GM19023 (cell line): Measurements from ENCODE around the gene MMP21.

Experiments used
- ATAC-seq: cut with Tn5 transposase; IDR thresholded peaks from one replicate; pipeline ENCODE4 v1.9.1; 2021; ENCODE audit warnings: mild to moderate bottlenecking, moderate library complexity; ENCODE audit not compliant: unreplicated experiment

MMP21 gene, protein sequence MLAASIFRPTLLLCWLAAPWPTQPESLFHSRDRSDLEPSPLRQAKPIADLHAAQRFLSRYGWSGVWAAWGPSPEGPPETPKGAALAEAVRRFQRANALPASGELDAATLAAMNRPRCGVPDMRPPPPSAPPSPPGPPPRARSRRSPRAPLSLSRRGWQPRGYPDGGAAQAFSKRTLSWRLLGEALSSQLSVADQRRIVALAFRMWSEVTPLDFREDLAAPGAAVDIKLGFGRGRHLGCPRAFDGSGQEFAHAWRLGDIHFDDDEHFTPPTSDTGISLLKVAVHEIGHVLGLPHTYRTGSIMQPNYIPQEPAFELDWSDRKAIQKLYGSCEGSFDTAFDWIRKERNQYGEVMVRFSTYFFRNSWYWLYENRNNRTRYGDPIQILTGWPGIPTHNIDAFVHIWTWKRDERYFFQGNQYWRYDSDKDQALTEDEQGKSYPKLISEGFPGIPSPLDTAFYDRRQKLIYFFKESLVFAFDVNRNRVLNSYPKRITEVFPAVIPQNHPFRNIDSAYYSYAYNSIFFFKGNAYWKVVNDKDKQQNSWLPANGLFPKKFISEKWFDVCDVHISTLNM

DNA sequence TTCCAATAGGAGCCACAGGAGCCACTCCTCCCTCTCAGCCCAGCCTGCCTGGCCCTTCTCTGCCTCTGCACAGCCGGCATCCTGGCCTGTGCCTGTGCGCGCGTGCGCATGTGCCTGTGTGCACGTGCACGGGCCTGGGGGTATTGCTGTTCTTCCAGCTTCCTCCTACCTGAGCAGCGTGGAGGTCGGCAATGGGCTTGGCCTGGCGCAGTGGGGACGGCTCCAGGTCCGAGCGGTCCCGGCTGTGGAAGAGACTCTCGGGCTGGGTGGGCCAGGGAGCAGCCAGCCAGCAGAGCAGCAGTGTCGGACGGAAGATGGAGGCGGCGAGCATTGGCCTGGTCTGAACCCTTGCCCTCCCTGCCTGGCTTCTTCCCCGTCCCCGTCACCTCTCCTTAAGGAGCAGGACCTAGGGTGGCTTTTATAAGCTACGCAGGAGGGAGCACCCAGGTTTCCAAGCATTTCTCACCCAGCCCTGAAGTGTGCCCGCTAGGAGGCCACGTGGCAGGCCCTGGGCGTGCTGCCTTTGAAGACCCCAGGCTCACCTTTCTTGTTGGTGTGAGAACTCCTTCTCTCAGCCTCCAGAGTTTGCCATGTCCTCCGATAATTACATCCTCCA, at the start of gene MMP21:
MMP21 (minus strand) TSS at position 331 of the 616 bp plus-strand sequence; CDS start at position 331, 0 bp downstream.
- no peak for ATAC-seq

DNA sequence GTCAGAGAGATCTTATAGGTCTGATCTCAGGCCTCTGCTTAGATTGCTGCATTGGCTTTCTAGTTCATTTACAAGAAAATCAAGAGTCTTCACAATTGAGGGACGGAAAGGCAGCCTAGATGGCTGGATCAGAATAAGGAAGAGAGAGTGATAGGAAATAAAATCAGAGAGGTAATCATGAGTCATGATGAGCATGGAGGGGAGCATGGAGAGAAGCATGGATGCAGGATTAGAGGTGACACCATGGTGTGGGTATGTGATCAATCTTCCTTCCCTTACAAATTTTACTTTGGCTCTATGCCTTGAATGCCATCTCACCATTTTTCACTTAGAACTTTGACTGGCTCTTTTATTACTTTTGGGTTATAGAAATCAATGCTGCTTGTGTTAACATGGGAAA, 49.1 kb upstream of the MMP21 start:
- no peak for ATAC-seq

DNA sequence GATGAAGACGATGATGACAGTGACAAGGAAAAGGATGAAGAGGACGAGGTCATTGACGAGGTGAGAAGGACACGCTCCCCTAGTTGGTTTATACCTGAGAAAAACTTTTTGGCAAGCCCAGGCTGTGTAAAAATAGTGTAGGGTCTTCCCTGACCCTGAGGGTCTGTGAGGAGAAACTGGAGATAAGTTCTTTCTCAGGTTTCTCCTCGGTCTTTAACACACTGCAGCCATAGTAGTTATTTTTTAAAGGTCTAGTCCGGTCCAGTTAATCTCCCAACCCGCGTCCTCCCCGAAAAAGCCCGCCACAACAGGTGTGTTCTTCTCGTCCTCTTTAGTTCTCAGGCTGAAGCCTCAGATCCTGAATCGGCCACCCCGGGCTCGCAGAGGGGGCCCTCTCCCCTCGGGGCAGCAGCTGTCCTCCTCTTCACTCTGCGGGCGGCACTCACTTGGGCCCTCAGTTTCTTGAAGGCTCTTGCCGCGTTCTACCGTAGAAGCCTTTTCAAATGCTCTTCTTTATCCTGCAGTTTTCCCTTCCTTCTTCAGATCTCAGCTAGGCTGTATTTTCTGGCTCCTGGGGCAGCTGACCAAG, 48.1 kb upstream of the MMP21 start:
- no peak for ATAC-seq

DNA sequence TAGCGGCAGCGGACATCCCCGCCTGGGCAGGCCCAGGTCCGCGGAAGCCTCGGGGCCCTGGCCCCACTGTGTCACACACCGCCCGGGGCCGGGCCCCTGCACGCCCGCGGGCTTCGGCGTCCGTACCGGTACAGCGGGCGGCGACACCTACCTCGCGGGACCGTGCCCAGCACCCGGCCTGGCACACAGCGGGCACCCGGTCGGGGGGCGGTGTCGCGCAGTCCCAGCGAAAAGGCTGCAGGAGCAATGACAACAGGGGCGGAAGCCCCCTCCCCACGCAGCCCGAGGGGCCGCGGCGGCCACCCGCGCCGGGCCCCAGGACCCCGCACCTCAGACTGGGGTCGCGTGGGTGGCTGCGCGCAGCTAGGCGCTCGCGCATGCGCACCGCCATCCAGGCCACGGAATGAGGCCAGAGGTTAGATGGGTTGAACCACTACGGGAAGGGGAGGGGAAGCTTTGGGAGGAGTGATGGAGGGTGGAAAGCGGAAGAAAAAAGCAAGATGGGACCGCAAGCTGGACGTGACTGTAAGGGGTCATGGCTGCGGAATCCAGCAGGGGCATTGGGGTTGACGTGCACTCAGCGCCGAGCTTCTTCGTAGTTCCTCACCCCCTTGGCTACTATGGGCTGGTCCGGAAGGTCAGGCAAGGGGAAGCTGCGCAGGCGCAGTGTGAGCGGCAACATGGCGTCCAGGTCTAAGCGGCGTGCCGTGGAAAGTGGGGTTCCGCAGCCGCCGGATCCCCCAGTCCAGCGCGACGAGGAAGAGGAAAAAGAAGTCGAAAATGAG, 47.4 kb upstream of the MMP21 start, which contains the start of the genes BCCIP and UROS:
BCCIP (plus strand) TSS at position 669 of the 785 bp plus-strand sequence; CDS start at position 681, 12 bp downstream.
UROS (minus strand) TSS at position 381 of the 785 bp plus-strand sequence. CDS start 6,759 bp downstream, outside the sequence.
- peak; percentile 78 for ATAC-seq

DNA sequence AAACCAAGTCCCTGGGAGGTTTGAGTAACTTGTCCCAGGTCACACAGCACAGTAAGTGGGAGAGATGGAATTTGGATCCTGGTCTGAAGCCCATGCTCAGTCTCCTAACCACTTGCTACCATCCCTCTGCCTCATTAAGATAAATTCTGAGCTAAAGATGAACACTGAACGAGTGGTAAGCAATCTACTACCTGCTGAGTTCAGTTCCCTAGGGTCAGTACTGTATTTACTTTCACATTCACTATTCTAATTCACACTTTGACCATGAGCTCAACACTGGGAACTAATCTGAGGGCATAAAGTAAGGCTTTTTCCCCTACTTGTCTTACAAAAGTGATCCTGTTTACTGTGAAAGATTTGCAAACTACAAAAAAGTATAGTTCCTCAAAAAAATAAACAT, 45.1 kb upstream of the MMP21 start:
- peak; percentile 36 for ATAC-seq

DNA sequence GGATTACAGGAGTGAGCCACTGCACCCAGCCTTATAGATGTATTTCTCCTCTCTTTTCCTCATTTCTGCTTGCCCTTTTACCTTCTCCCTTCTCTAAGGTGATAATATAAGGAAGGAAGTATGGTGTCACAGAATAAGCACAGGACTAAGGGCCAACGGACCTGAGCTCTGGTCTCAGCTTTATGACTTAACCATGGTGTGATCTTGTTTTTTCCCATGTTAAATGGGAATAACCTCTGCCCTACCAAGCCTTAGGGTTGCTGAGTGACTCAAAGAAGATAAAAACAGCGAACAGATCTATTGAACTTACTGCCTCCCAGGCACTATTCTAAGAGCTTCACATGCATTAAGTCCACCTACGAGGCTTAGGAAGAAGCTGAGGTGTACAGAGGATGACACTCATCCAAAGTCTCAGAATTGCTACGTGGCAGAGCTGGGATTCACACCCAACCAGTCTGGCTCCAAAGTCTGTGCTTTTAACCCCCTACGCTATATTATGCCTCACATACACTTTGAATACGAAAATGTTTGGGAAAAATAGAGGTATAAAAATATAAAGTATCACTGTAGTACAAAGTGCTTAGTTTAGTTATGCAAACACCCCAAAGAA, 41.8 kb upstream of the MMP21 start:
- ATAC-seq = no peak

DNA sequence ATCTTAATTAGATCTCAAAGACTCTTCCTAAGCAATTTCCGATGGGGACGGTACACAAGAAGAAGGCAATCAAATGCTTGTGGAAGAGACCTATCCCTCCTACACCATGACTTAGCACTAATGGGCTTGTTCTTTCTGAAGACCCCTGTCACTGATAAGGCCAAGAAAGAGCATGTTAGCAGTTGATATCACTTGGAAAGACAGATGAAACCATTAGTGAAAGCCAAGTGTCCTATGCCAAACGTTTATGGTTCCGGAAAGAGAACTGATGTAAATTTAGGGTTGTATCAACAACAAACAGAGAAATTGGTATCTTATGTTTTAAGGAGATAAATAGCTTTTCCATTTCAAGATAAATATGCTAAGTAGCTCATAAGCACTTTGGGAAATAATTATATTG, 40.9 kb upstream of the MMP21 start:
- no peak for ATAC-seq

DNA sequence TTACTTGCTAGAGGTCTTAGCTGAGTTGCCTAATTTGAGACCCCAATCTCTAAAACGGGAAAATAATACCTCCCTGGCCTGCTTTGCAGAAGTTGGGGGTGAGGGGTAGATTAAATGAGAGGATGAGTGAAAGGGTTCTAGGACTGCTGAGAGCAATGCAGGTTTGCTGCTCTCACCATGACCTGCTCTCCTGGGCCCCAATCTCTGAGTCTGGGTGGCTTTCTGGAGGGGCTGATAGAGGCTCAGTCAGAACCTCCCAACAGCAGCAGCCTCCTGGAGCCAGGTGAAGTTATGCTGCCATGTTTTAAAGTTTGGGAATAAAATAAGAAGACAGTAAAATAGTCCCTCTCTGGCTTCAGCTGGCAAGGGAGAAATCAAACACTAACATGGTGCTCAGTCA, 40.1 kb upstream of the MMP21 start:
- ATAC-seq = no peak

DNA sequence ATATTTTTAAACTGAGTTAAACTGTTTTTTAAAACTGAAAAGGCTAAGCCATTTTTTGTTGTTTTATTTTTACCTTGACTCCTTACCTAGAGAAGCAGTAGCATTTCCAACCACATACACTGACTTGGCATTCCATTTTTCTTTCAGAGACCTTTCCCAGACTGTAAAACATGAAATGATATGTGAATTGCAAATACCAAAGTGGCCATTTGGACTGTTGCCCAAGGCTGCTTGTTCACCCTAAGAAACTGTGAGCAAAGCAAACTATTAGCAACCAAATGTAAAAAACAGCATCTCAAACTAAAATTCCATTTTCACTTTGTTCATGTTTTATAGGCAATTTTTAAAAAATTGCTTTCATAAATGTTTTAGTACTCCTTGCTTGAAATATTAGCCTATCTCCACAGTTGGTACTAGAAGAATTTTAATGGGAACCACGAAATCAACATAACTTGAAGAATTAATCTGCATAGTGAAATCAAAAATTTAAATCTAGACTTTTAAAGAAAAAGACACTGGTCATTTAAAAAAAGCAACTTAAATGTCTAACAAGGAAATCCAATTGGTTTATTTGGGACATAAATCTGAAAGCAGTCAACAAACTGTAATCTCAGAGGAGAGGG, 36.6 kb upstream of the MMP21 start:
- ATAC-seq = no peak

DNA sequence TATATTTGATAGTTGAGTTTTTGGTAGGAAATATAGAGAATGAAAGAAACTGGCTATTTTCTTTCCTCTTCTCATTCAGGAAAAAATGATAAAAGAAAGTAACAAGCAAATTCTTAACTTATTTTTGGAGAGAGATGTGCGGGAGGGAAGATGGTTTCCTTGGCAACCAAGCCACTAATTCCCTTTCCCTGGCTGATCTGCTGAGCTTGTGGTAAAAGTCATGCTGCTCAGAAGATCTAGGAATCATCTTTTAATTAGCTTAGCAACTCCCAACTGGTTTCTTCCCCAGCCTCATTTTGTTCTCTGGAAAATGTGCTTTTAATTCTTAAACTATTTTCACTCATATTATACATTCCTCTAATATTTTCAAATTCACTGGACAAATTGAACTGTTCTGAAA, 35.6 kb upstream of the MMP21 start:
- no peak for ATAC-seq

DNA sequence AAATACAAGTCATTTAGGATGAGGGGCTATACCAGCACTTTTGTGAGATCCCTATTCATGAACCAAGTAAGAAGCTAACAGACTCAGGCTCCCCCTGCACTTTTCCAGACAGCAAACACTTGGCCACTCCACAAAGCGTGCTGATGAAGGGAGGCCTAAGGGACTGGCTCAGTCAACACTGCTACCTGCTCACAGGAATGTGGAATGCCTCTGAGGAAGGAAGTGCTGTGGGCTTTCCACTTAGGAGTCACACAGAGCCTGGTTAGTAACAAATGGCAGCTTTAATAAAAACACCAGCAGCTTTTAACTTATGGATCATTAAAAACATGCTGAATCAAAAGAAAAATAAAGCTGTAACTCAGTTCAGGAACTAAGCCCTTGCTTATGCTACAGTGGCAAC, 32.4 kb upstream of the MMP21 start:
- no peak for ATAC-seq

DNA sequence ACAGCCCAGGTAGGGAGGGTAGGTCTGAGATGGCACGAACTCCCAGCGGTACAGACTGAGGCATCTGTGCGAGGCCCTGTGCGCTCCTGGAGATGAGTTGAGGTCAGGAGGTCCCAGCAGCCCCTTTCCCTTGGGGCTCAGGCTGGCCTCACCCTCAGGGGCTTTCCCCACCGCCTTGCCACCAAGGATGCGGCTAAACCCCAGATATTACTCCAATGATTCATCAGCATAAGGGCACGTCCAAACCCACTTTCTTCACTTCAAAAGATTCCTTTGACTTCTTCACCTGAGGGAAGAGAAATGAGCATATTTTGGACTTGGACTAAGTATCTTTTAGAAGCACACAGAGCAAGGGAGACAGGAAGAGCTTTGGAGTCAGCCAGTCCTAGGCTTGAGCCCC, 27.1 kb upstream of the MMP21 start:
- no peak for ATAC-seq

DNA sequence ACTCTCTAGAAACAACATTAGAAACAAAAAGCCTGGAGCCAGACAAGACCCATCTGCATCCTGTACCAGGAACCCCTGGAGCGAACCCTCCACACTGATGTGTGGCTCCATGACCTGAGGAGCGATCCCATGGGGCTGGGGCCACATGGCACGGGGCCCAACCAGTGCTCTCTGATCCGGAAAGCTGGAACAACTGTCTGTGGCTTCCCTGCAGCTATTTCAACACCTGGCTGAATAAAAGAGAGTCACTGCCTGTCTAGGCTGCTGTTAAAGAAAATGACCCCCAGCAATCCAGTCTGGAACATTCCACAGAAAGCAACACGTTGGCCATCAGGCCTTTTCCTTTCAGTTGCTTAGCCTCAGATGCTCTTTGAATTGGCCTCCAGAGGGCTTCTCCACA, 26.5 kb upstream of the MMP21 start:
- no peak for ATAC-seq

DNA sequence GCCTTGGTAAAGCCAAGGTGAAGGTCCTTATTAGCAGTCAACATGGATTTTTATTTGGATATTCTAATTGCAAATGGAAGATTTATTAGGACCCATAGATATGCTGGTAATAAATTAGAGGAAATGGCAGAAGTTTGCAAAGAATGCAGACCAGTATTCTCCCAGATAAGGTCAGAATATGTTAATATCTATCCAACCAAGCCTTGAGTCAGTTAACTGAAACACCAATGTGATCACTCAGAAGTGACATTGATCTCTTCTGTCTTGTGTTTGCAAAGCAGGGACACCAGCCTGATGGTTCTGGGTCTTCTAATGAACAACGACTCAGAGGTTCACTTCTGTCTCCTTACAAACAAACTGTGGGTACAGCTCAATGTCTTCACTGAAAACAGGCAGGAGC, 26.0 kb upstream of the MMP21 start:
- ATAC-seq = no peak

DNA sequence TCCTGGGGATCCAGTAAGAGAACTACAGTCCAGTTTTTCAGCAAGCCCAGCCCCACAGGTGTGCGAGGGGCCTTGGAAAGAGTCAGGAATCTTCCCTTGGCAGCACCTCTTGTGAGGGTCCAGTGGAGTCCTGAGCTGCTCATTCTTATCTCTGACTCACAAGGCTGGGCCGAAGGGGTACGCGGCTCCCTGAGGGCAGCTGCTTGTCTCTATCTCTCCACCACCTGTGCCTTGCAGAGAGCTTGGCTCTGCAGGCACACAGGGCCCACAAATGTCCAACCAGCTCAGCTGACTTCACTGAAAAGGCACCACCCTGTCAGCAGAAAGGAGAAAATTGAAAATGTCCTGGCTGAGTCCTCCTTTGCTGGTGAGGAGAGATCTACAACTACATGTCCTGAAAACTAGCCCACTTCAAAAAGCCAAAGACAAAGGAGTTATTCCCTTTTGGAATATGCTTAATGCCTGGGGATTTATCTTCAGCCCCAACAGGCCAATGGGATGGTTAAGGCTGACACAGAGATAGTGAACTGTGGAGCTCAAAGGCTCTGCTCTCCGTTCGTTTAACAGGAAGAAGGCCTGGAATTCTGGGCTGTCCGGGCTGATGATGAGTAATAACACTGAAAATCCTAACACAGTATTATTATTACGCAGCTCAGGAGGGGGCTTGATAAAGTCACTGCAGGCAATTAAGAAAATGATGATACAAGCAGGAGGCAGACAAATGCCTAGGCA, 24.0 kb upstream of the MMP21 start:
- no peak for ATAC-seq

DNA sequence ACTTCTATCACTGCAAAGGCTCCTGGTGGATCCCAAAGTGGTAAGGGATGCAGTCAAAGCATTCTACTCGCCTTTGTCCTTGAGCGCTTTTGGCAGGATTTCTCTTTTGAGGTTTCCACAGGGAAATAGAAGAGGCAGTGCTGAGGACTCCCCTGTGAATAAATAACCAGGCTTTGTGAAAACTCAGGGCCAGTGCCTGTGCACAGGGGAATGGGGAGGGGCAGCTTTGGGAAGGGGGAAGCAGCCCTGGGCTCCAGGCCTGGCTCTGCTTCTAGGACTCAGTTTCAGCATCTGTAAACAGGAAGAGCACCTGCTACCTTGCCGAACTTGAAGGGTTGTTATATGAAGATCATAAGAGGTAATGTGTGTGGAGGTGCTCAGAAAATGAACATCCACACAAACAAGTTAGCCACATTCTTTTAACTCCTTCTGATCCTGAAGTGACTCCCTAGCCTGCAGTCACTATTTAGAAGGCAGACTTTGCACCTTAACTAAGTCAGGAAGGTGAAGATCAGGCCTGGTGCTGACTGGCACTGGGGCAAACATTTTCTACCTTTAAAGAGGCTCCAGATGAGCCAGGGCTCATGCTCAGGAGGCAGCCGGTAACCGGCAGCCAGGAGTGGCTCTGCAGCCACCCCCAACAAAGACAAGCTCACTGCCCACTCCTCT, 22.5 kb upstream of the MMP21 start:
- ATAC-seq = no peak

DNA sequence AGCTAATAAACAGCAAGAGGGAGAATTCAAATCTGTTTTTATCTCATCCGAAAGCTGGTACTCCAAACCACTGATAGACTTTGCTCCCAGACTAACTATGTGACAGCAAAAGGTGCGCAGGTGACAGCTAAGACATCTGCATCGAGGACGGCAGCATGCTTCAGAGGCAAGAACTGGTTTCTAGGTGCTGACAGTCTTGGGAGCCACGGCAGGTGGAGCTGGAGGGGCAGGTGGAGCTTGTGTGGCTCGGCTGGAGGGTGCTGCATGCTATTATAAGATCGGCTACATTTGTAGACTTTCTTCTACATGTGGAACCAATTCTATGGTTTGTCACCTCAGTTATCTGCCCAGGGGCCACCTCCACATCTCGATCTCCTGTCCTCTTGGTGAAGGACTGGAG, 21.8 kb upstream of the MMP21 start:
- ATAC-seq = no peak

DNA sequence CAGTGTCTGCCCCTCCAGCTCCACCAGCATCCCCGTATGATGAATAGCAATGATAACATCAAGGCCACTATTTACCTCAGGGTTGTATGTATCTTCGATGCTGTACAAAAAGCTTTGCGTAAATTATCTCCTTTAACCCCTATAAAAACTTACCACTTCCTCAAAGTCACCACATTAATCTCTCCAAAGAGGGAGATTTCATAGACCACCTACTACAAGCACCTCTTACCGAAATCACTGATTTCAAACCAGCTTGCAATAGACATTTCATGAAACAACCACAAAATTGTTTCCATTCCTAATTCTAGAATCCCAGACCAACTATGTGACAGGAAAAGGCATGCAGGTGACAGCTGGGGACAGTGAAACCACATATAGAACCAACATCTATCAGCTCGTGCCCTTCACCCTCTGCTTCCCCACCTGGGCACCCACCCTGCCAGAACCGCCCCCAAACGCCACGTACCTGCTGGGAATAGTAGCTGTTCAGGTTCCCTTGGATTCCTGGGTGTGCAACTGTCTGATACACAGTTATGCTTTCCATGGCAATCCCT, 20.1 kb upstream of the MMP21 start:
- ATAC-seq = no peak
